NOMO-1 (cell line): ENCODE data around the gene LRP6.
"Not testable (repeated sequence)": the region's sequence is repeated elsewhere in the genome, so short reads cannot be mapped to it uniquely, and the experiment has no call there.

ENCODE experiments used
- DNase-seq, 2 experiments: peaks; one replicate each; lab custom pipeline; 2025; ENCODE audit not compliant: unreplicated experiment in 2 of 2; lab: John Stamatoyannopoulos, UW

The LRP6 gene

GRCh38 chr12:12266873-12267741, at the start of gene LRP6:
Gene LRP6 (minus strand): TSS chr12:12267044. CDS start chr12:12266735, 309 bp downstream.
- peak; percentile 79 to 82 for DNase-seq

GRCh38 chr12:12315838-12316237, 49.0 kb upstream of the LRP6 start:
- no peak for DNase-seq

- not testable (repeated sequence) for DNase-seq
Measured at GRCh38 chr12:12310695-12311094, 43.9 kb upstream of the LRP6 start.

GRCh38 chr12:12305568-12306300, 38.9 kb upstream of the LRP6 start:
- no peak for DNase-seq

- DNase-seq = no peak
Measured at GRCh38 chr12:12302976-12303375, 36.1 kb upstream of the LRP6 start.

- DNase-seq = no peak
Measured at GRCh38 chr12:12301122-12301521, 34.3 kb upstream of the LRP6 start.

- no peak for DNase-seq
Measured at GRCh38 chr12:12297201-12297830, 30.5 kb upstream of the LRP6 start.

GRCh38 chr12:12294215-12295005, 27.6 kb upstream of the LRP6 start:
- DNase-seq = no peak

GRCh38 chr12:12290206-12290605, 23.4 kb upstream of the LRP6 start:
- no peak for DNase-seq

GRCh38 chr12:12286441-12286840, 19.6 kb upstream of the LRP6 start:
- no peak for DNase-seq

- no peak for DNase-seq
Measured at GRCh38 chr12:12282761-12283425, 16.0 kb upstream of the LRP6 start.

GRCh38 chr12:12282202-12282601, 15.4 kb upstream of the LRP6 start:
- DNase-seq = no peak

GRCh38 chr12:12281134-12281533, 14.3 kb upstream of the LRP6 start:
- no peak for DNase-seq

GRCh38 chr12:12278899-12279298, 12.1 kb upstream of the LRP6 start:
- DNase-seq = no peak

- DNase-seq = no peak
Measured at GRCh38 chr12:12275874-12276273, 9.0 kb upstream of the LRP6 start.

GRCh38 chr12:12273291-12273957, 6.6 kb upstream of the LRP6 start:
- DNase-seq = no peak

GRCh38 chr12:12272869-12273268, 6.0 kb upstream of the LRP6 start:
- no peak for DNase-seq

- DNase-seq = no peak
Measured at GRCh38 chr12:12270226-12270625, 3.4 kb upstream of the LRP6 start.

- DNase-seq = no peak
Measured at GRCh38 chr12:12267742-12268200, 927 bp upstream of the LRP6 start.
